CD1c-positive myeloid dendritic cell (primary cell): ENCODE data around the gene TRAPPC10.

Experiments
- DNase-seq: peaks from one replicate; pipeline ENCODE4 v3.0.0-alpha.2; 2016; ENCODE audit errors: extremely low spot score

TRAPPC10 gene, protein sequence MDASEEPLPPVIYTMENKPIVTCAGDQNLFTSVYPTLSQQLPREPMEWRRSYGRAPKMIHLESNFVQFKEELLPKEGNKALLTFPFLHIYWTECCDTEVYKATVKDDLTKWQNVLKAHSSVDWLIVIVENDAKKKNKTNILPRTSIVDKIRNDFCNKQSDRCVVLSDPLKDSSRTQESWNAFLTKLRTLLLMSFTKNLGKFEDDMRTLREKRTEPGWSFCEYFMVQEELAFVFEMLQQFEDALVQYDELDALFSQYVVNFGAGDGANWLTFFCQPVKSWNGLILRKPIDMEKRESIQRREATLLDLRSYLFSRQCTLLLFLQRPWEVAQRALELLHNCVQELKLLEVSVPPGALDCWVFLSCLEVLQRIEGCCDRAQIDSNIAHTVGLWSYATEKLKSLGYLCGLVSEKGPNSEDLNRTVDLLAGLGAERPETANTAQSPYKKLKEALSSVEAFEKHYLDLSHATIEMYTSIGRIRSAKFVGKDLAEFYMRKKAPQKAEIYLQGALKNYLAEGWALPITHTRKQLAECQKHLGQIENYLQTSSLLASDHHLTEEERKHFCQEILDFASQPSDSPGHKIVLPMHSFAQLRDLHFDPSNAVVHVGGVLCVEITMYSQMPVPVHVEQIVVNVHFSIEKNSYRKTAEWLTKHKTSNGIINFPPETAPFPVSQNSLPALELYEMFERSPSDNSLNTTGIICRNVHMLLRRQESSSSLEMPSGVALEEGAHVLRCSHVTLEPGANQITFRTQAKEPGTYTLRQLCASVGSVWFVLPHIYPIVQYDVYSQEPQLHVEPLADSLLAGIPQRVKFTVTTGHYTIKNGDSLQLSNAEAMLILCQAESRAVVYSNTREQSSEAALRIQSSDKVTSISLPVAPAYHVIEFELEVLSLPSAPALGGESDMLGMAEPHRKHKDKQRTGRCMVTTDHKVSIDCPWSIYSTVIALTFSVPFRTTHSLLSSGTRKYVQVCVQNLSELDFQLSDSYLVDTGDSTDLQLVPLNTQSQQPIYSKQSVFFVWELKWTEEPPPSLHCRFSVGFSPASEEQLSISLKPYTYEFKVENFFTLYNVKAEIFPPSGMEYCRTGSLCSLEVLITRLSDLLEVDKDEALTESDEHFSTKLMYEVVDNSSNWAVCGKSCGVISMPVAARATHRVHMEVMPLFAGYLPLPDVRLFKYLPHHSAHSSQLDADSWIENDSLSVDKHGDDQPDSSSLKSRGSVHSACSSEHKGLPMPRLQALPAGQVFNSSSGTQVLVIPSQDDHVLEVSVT

DNA sequence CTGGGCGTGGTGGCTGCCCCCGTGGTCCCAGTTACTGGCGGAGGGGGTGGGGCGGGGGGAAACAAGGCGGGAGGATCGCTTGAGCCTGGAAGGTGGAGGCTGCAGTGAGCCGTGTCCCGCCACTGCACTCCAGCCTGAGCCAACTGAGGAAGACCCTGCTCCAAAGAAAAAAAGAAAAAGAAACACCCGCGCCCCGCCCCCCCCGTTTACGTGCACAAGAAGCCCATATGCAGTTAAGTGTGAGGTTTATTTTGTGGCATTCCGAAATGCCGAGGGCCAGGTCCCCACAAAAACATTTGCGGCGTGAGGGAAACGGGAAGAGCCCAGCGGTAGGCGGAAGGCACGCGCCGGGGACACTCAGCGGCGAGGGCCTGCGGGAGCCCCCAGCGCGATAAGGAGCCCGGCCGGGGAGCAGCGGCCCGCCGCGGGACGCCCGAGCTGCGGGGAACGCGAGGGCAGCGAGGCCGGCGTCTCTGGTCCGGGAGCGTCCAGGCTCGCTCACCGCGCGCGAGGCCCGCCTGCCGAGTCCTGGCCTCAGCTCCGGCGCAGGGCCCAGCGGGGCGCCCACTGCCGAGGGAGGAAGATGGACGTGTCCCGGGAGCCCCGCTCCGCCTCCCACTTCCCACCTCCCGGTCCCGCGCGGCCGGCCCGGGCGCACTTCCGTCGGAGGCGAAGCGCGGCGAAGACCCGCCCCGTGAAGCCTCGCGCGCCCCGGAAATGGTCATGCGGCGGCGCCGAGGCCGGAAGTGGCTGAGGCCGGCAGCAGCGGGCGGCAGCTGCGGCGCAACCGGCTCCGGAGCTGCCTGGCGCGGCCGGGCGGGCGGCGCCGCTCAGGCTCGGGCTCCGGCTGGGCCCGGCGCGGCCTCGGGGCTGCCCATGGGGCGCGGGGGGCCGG, at the start of gene TRAPPC10:
TSS of gene TRAPPC10 (plus strand) at position 731 of the 895 bp plus-strand sequence. CDS start 185 bp downstream, outside the sequence.
- DNase-seq: peak; percentile 95

DNA sequence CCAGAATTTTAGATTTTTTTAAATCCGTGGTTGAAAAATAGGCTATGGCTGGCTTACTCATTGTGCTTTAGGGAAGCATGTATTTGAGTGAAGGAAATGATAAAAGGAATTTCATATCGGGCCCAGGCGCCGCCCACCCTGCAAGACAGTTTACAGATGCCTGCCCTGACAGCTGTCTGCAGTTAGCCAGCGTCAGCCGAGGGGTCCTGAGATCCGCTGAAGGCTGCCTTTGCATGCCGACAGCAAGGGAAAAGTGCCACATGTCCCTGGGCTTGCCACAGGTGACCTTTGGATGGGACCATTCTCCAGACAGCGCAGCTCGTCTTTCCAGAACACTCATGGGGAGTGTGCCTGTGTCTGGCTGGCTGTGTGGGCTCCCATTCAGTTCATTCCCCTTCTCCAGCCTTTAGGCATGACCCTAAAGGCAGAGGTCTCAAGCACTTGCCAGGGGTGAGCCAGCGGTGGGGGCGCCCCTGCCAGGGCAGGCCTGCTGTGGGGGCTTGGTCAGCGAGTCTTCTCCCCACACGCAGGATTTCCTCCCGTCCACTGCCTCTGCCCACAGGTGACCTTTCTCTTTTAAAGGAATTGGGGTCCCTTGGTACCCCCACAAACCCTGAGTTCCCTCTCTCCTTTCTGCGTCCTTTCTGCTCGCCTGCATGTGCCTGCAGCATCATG, 46.1 kb upstream of the TRAPPC10 start:
- DNase-seq: no peak

DNA sequence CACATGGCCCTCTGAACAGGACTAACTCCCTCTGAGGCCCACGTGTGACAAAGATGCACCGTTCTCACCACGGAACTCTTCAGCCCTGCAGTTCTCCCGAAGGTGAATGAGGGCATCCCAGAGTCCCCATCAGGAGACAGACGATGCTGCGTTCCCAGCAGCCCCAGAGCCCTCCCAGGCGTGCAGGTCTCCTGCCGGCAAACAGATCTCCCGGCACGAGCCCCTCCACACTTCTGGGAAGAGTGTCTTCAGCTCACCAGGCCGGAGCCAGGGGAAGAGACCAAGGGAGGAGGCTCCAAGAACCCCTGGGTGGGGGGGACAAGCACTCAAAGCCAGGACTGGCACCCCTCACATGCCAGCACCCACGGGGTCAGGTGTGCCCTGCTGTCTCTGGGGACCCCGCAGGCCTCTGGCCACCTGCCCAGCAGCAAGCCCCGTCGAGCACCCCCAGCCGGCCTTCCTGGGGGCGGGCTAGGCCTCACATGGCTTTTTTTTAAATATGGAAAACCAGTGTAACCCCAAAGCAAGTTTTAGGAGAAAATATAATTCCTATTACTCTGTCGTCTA, 45.1 kb upstream of the TRAPPC10 start:
- no peak for DNase-seq

DNA sequence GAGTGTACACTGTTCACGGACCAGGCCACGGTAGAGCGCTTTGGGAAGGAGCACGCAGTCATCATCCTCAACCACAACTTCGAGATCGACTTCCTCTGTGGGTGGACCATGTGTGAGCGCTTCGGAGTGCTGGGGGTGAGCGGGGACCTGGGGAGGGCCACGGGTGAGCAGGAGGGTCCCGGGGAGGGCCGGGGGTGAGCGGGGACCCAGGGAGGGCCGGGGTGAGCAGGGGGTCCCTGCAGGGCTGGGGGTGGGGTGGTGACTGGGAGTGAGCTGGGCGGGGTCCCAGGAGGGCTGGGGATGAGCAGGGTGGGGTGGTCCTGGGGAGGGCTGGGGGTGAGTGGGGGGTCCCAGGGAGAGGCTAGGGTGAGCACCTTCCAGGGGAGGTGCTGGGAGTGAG, 44.1 kb upstream of the TRAPPC10 start:
- no peak for DNase-seq

DNA sequence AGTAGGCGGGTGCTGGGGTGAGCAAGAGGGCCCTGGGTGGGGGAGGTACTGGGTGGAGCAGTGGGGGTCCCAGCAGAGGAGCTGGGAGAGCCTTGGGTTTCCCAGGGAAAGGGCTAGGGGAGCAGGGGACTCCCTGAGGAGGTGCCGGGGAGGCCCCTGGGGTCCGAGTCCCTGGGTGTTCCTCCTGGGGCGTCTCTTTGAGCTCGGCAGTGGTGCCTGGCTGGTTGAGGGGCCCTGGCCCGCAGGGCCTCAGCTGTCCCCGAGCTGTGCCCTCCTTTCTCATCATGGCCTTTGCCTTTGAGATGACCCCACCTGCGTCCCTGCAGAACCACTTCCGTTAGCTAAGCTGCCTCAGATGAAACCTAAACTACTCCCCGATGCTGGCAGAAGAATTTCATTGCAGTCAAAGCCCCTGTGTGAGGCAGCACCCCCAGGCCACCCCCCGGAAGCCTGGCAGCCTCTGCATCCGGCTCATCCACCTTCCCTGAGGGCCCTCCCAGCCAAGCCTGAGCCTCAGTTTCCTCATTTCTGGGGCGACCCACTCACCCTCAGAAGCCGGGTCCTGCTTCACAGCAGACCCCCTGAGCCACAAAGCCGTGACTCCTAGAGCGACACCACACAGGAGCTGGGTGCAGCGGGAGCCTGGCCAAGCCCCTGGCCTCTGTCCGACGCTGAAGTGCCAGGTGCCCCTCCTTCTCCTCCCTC, 43.5 kb upstream of the TRAPPC10 start:
- no peak for DNase-seq

DNA sequence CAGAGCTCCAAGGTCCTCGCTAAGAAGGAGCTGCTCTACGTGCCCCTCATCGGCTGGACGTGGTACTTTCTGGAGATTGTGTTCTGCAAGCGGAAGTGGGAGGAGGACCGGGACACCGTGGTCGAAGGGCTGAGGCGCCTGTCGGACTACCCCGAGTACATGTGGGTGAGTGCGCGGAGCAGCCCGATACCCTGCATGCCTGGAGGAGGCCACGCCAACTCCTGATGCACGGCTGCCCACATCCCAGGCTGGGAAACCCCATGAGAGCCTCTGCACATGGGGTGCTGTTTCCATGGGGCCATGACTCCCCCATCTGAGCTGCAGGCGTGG, 43.0 kb upstream of the TRAPPC10 start:
- no peak for DNase-seq

DNA sequence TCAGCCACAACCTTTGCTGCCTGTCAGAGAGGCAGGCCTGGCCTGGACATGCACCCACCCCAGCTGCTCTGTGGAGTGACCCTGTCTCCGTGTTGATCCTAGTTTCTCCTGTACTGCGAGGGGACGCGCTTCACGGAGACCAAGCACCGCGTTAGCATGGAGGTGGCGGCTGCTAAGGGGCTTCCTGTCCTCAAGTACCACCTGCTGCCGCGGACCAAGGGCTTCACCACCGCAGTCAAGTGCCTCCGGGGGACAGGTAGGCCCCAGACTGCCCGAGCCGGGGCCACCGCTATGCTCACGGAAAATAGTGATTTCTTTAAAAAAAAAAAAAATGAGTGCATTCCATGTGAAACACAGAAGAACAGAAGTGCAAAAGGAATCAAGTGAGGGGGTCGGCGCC, 41.6 kb upstream of the TRAPPC10 start:
- no peak for DNase-seq

DNA sequence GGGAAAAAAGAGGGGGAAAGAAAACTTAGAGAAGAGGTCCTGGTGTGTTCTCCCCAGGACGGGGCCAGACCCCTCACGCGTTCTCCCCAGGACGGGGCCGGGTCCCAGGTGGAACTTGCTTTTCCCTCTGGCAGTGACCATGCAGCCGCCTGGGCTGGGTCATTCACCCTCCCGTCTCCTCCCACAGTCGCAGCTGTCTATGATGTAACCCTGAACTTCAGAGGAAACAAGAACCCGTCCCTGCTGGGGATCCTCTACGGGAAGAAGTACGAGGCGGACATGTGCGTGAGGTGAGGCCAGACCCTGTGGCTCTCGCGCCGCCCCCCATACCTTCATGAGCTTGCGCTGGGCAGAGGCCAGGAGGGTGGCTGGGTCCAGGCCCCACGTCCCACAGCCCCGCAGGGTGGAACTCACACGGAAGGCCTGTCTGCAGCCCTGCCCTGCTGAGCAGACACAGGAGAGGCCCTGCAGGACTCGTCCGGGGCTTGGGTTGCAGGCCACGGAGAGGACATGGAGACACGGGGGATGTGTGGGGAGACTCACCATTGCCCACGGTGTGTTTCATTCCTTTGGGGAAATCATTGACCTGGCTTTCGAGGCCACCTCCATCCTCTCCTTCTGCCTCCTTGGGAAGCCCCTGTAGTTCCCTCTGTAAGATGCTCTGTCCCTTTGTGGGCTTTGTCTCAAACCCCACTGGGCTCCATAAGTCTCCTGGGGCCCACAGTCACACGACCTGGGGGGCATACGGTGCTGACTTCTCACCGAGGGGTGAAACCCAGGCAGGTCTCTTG, 40.7 kb upstream of the TRAPPC10 start:
- peak; percentile 22 for DNase-seq

DNA sequence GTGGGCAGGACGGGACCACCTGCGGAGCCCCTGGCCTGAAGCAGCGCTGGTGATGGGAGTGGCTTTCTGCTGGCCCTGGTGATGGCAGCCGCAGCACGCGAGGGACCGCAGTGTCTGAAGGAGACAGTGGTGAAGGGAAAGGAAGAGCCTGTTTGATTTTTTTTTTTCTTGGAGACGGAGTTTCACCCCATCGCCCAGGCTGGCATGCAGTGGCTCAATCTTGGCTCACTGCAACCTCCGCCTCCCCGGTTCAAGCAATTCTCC, 40.2 kb upstream of the TRAPPC10 start:
- no peak for DNase-seq

DNA sequence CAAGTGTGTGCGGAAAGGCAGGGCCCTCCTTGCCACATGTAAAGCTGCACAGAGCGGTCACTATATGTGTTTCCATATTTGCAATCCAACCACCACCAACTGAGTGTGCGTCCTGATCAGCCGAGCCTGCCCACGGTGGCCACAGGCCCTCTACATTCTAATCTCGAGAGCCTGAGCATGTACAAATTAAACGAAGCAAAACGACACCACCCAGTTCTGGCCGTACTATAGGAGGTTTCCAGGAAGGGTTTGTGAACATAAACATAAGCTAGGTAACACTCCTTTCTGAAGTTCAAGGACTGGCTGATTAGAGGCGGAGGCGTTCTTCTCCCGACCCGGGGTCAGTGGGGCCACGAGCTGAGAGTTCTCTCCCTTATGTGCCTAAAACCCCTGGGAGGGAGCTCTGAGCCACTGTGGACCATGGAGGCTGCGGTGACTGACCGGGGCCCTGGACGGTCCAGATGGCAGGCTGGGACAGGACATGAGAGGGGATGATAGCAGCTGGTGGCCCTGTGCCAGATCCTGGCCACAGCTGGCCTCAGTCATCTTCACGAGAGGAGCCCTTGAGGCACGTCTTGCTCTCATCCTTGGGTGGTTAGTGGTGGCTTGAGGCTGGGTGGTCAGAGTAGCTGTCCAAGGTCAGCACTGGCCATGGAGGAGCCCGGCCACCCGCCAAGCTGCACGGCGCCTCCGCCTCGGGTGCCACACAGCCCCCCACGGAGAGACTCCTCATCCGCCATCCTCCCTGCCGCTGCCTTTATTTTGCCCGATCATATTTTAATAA, 39.1 kb upstream of the TRAPPC10 start:
- DNase-seq: no peak

DNA sequence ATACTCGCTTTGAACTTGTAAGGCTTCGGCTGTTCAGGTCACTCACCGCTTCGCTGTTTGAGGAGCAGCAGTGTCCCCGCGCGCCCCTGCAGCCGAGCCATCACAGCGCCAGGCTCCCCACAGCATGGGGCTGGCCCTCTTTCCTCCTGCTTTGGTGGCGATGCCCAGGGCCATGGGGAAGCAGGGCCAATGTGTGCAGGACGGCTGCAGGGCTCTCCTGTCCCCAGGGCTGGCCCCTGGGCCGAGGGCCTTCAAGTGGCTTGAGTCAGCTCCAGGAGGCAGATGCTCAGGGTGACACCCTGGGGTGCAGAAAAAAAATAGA, 38.5 kb upstream of the TRAPPC10 start:
- no peak for DNase-seq

DNA sequence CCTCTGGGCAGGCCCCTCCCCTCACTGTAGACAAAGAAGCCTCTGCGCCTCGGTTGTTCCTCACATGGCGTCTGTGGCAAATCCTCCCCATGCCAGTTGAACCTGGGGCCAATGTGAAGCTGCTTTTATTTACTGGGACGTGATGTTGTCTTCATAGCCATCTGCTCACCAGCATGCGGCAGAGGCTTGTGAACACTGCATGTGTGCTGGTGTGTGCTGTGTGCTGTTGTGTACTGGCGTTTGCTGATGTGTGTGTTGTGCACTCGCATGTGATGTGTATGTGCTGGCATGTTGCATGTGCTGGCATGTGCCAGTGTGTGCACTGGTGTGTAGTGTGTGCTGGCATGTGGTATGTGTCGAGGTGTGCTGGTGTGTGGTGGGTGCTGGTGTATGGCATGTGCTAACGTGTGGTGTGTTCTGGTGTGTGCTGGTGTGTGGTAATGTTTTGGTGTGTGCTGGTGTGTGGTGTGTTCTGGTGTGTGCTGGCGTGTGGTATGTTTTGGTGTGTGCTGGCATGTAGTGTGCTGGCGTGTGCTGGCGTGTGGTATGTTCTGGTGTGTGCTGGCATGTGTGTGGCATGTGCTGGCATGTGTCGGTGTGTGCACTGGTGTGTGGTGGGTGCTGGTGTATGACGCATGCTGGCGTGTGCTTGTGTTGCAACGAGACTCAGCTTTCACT, 37.2 kb upstream of the TRAPPC10 start:
- no peak for DNase-seq

DNA sequence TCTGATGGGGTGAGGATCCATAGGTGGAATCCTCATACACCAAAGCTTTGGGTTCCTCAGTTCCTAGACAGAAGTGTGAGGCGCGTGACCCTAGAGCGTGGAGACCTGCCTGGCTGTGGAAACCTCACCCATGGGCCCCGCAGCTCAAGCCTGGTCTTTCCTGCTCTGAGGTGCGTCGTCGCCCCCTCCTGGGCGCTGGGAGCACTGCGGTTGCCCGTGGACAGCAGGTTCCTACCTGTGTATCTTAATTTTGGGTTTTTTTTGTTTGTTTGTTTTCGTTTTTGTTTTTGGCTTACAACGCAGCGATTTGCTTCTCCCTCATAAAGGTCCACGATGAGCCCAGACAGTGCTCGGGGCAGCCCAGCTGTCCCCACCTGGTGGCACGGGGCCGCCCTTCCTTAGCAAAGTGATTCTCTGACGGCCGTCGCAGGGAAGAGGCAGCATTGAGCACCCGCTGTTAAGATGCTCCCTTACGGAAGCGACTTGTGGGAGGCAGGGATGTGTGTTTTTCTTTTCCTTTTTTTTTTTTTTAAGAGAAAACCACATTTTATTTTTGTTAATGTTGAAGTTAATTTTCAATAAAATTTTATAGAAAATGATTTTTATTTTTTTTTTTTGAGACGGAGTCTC, 36.5 kb upstream of the TRAPPC10 start:
- peak; percentile 70 for DNase-seq

DNA sequence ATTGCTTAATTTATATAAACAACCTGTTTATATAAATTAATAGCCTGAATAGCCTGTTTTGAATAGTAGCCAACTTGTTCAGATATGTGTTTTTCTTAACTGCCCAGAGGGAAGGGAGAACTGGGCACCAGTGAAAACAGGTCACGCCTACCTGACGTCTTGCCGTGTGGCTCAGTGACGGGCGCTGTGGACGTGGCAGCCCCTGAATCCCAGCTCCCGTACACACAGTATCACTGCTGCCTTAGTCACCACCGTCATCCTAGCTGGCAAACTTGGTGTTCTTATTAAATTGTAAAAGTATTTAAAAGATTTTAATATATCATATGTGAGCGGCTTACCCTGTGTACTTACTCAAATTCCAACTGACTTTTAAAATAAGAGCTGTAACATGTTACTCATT, 35.4 kb upstream of the TRAPPC10 start:
- DNase-seq: no peak

DNA sequence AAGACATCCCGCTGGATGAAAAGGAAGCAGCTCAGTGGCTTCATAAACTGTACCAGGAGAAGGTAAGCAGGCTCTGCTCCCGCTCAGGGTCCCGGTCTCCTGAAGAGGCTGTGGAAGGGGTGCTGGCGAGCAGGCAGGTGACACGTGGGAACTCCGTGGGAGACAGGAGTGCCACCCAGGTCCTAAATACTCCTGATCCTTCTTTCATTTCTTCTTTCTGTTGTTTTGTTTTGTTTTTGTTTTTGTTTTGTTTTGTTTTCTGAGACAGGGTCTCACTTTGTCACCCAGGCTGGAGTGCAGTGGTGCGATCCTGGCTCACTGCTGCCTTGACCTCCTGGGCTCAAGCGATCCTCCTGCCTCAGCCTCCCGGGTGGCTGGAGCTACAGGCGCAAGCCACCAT, 34.0 kb upstream of the TRAPPC10 start:
- no peak for DNase-seq

DNA sequence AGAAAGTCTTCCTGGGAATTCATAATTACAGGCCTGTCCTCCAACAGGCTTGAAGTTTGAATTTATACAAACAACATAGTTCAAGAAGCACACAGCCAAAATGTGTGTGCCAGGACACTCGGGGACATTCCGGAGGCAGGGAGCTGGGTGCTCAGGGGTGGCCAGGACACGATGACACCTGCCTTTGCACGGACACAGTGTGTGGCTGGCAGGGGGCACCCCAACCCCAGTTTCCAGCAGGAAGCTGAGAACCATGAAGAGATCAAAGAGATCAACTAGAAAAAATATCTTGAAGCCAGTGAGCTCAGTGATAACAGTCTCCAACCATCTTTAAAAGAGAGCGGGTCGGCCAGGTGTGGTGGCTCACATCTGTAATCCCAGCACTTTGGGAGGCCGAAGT, 32.5 kb upstream of the TRAPPC10 start:
- no peak for DNase-seq

DNA sequence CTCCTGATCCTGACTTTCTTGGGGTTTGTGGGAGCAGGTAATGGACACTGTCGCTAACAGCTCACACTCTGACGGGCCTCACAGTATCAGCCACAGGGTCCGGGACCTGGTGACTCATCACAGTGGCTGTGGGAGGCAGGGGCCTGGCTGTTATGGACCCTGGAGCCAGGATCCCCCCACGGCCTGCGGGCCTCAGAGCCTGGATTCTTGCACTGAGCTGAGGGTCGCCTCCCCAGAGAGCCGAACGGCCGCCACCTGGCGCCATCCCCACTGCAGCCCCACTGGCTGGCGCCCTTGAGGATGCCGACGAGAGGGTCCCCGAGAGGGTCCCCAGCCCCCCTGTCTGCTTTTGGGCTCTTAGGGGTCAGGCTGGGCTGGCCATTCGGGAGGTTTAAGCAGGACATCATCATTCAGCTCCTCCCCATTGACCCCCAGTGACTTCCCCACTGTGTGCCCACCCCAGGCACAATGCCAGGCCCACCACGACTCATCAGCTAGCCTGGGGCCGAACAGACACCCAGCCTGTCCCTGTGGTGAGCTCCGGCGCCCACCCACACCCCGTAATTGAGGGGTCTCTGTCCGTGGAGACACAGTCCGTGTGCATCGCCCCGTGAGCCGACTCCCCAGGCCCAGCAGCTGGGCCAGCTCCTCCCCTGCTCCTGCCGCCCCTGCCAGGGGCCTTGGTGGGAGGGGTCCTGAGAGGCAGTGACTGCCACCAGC, 30.8 kb upstream of the TRAPPC10 start:
- DNase-seq: no peak
